ENCODE results near the gene MBTPS1.

The MBTPS1 gene

GRCh38 chr16:84031556-84031955, 85.2 kb downstream of the MBTPS1 start:
- DNase-seq, result no peak

GRCh38 chr16:84029297-84030047, 87.3 kb downstream of the MBTPS1 start:
- no peak for DNase-seq

GRCh38 chr16:84027625-84028024, 89.1 kb downstream of the MBTPS1 start:
- DNase-seq, result no peak

GRCh38 chr16:84026606-84027005, 90.1 kb downstream of the MBTPS1 start:
- DNase-seq, result no peak

GRCh38 chr16:84024854-84025253, 91.9 kb downstream of the MBTPS1 start:
- DNase-seq, result no peak

GRCh38 chr16:84022644-84023043, 94.1 kb downstream of the MBTPS1 start:
- no peak for DNase-seq

GRCh38 chr16:84021488-84021887, 95.3 kb downstream of the MBTPS1 start:
- DNase-seq, result no peak

GRCh38 chr16:84020353-84020752, 96.4 kb downstream of the MBTPS1 start:
- no peak for DNase-seq

GRCh38 chr16:84018710-84019109, 98.0 kb downstream of the MBTPS1 start:
- DNase-seq, result no peak

GRCh38 chr16:84016477-84016876, 100.3 kb downstream of the MBTPS1 start:
- no peak for DNase-seq

- DNase-seq, result no peak
These were observed 101.3 kb downstream of the MBTPS1 start for GRCh38 chr16:84015399-84015798.

GRCh38 chr16:84014570-84015327, 102.0 kb downstream of the MBTPS1 start:
- DNase-seq, result no peak

GRCh38 chr16:84013787-84014569, 102.8 kb downstream of the MBTPS1 start:
- DNase-seq, result peak; percentile 90

- no peak for DNase-seq
These were observed 107.5 kb downstream of the MBTPS1 start for GRCh38 chr16:84009282-84009681.

- no peak for DNase-seq
These were observed 108.8 kb downstream of the MBTPS1 start for GRCh38 chr16:84007965-84008364.

- no peak for DNase-seq
These were observed 109.2 kb downstream of the MBTPS1 start for GRCh38 chr16:84007520-84007919.

- DNase-seq, result no peak
These were observed 111.4 kb downstream of the MBTPS1 start for GRCh38 chr16:84005391-84005790.

- no peak for DNase-seq
These were observed 112.3 kb downstream of the MBTPS1 start for GRCh38 chr16:84004442-84004841.

Measured in DMS153 (cell line).